ENCODE measurements around the gene PTRH2.

PTRH2 gene

GRCh38 chr17:59707971-59708430 lies 771 bp upstream of the PTRH2 start:
- POLR2A ChIA-PET, result interaction anchor here (0.8 to 1.4 kb wide), 2 partner anchors 15 to 151 kb away, joined by 3 read pairs; no protein-coding TSS in a partner anchor
- Histone ChIP-seq H3K4me3 (ENCODE audit: control insufficient read depth in 1 of 7, extremely low read depth in 1 of 7, insufficient read depth in 4 of 7, low read depth in 2 of 7, low read length in 6 of 7) (peak overlapping the region; percentile 67 to 100 (median 96)), H3K27me3 (replicated peaks in 2 of 5; ENCODE audit: control insufficient read depth in 4 of 5, insufficient read depth in 5 of 5, low read length in 4 of 5) (no peaks in the 10 kb centered on the region), H3K36me3 (ENCODE audit: control insufficient read depth in 4 of 4, insufficient read depth in 4 of 4, low read length in 3 of 4) (peaks cover 0 to 8% (median 3%) of the 10 kb centered on the region in 4 experiments), H3K9me3 (ENCODE audit: control extremely low read depth in 1 of 5, control insufficient read depth in 4 of 5, insufficient read depth in 2 of 5, low read depth in 1 of 5, low read length in 4 of 5) (no peaks in the 10 kb centered on the region), H3K4me1 (ENCODE audit: control extremely low read depth in 1 of 4, control insufficient read depth in 4 of 4, insufficient read depth in 4 of 4, low read length in 3 of 4) (peaks cover 17 to 44% (median 35%) of the 10 kb centered on the region in 4 experiments), H3K27ac (ENCODE audit: insufficient read depth in 1 of 2, low read depth in 1 of 2, low read length in 2 of 2, poor library complexity in 1 of 2, severe bottlenecking in 2 of 2) (peak overlapping the region; percentile 97 to 98)
- DNase-seq, result peak in 2 of 3 donors; percentile 40 to 45
- WGBS (ENCODE audit: insufficient coverage), result 3% methylated on average over 7 of the region's 15 CpGs
- CTCF ChIA-PET, result interaction anchor here (1.1 to 1.3 kb wide), 2 partner anchors 8 to 40 kb away, joined by 3 read pairs; no protein-coding TSS in a partner anchor

GRCh38 chr17:59702304-59702703 lies 4.9 kb downstream of the PTRH2 start:
- H3K4me1 ChIP-seq (ENCODE audit: control extremely low read depth in 1 of 4, control insufficient read depth in 4 of 4, insufficient read depth in 4 of 4, low read length in 3 of 4), result peaks cover 3 to 25% (median 17%) of the 10 kb centered on the region in 4 experiments
- H3K36me3 ChIP-seq (ENCODE audit: control insufficient read depth in 4 of 4, insufficient read depth in 4 of 4, low read length in 3 of 4), result peaks cover 9 to 46% (median 31%) of the 10 kb centered on the region in 4 experiments
- DNase-seq, result peak in 1 of 3 donors; percentile 54
- ChIA-PET POLR2A (interaction anchor here (0.5 kb wide), 1 partner anchor 37 kb away, joined by 3 read pairs; no protein-coding TSS in a partner anchor), CTCF (interaction anchor here (0.9 to 1.9 kb wide), 2 partner anchors 12 to 14 kb away, joined by 3 to 4 read pairs; no protein-coding TSS in a partner anchor)
- WGBS (ENCODE audit: insufficient coverage), result 100% methylated on average over 6 of the region's 7 CpGs
- H3K27me3 ChIP-seq (replicated peaks in 2 of 5; ENCODE audit: control insufficient read depth in 4 of 5, insufficient read depth in 5 of 5, low read length in 4 of 5), result no peaks in the 10 kb centered on the region
- H3K4me3 ChIP-seq (ENCODE audit: control insufficient read depth in 1 of 7, extremely low read depth in 1 of 7, insufficient read depth in 4 of 7, low read depth in 2 of 7, low read length in 6 of 7), result no peak overlapping the region
- no peaks in the 10 kb centered on the region for H3K9me3 ChIP-seq (ENCODE audit: control extremely low read depth in 1 of 5, control insufficient read depth in 4 of 5, insufficient read depth in 2 of 5, low read depth in 1 of 5, low read length in 4 of 5)
- peak overlapping the region in 1 of 2 experiments; percentile 18 for H3K27ac ChIP-seq (ENCODE audit: insufficient read depth in 1 of 2, low read depth in 1 of 2, low read length in 2 of 2, poor library complexity in 1 of 2, severe bottlenecking in 2 of 2)

- Histone ChIP-seq H3K27me3 (replicated peaks in 2 of 5; ENCODE audit: control insufficient read depth in 4 of 5, insufficient read depth in 5 of 5, low read length in 4 of 5) (no peaks in the 10 kb centered on the region), H3K4me1 (ENCODE audit: control extremely low read depth in 1 of 4, control insufficient read depth in 4 of 4, insufficient read depth in 4 of 4, low read length in 3 of 4) (peaks cover 0 to 9% (median 2%) of the 10 kb centered on the region in 4 experiments), H3K36me3 (ENCODE audit: control insufficient read depth in 4 of 4, insufficient read depth in 4 of 4, low read length in 3 of 4) (peaks cover 15 to 70% (median 54%) of the 10 kb centered on the region in 4 experiments), H3K9me3 (ENCODE audit: control extremely low read depth in 1 of 5, control insufficient read depth in 4 of 5, insufficient read depth in 2 of 5, low read depth in 1 of 5, low read length in 4 of 5) (no peaks in the 10 kb centered on the region), H3K27ac (ENCODE audit: insufficient read depth in 1 of 2, low read depth in 1 of 2, low read length in 2 of 2, poor library complexity in 1 of 2, severe bottlenecking in 2 of 2) (no peak overlapping the region), H3K4me3 (ENCODE audit: control insufficient read depth in 1 of 7, extremely low read depth in 1 of 7, insufficient read depth in 4 of 7, low read depth in 2 of 7, low read length in 6 of 7) (no peak overlapping the region)
- ChIA-PET CTCF (interaction anchor here (1.0 to 1.3 kb wide), 2 partner anchors 12 to 46 kb away, joined by 3 to 4 read pairs; no protein-coding TSS in a partner anchor), POLR2A (interaction anchor here (0.6 kb wide), 1 partner anchor 38 kb away, joined by 4 read pairs; no protein-coding TSS in a partner anchor)
- no peak for DNase-seq
- WGBS (ENCODE audit: insufficient coverage), result 100% methylated on average over 5 of the region's 6 CpGs
These were observed 7.4 kb downstream of the PTRH2 start for GRCh38 chr17:59699786-59700185.

GRCh38 chr17:59699218-59699617 lies 8.0 kb downstream of the PTRH2 start:
- ChIA-PET POLR2A (interaction anchor here (0.6 kb wide), 1 partner anchor 38 kb away, joined by 4 read pairs; no protein-coding TSS in a partner anchor), CTCF (interaction anchor here (1.0 to 1.3 kb wide), 2 partner anchors 11 to 47 kb away, joined by 3 to 4 read pairs; no protein-coding TSS in a partner anchor)
- Histone ChIP-seq H3K4me1 (ENCODE audit: control extremely low read depth in 1 of 4, control insufficient read depth in 4 of 4, insufficient read depth in 4 of 4, low read length in 3 of 4) (peaks cover 0 to 5% (median 0%) of the 10 kb centered on the region in 4 experiments), H3K36me3 (ENCODE audit: control insufficient read depth in 4 of 4, insufficient read depth in 4 of 4, low read length in 3 of 4) (peaks cover 19 to 73% (median 59%) of the 10 kb centered on the region in 4 experiments), H3K27ac (ENCODE audit: insufficient read depth in 1 of 2, low read depth in 1 of 2, low read length in 2 of 2, poor library complexity in 1 of 2, severe bottlenecking in 2 of 2) (no peak overlapping the region), H3K9me3 (ENCODE audit: control extremely low read depth in 1 of 5, control insufficient read depth in 4 of 5, insufficient read depth in 2 of 5, low read depth in 1 of 5, low read length in 4 of 5) (no peaks in the 10 kb centered on the region), H3K27me3 (replicated peaks in 2 of 5; ENCODE audit: control insufficient read depth in 4 of 5, insufficient read depth in 5 of 5, low read length in 4 of 5) (no peaks in the 10 kb centered on the region), H3K4me3 (ENCODE audit: control insufficient read depth in 1 of 7, extremely low read depth in 1 of 7, insufficient read depth in 4 of 7, low read depth in 2 of 7, low read length in 6 of 7) (no peak overlapping the region)
- DNase-seq, result no peak
- 94% methylated on average over 6 of the region's 7 CpGs for WGBS (ENCODE audit: insufficient coverage)

- Histone ChIP-seq H3K27me3 (replicated peaks in 2 of 5; ENCODE audit: control insufficient read depth in 4 of 5, insufficient read depth in 5 of 5, low read length in 4 of 5) (no peaks in the 10 kb centered on the region), H3K4me1 (ENCODE audit: control extremely low read depth in 1 of 4, control insufficient read depth in 4 of 4, insufficient read depth in 4 of 4, low read length in 3 of 4) (peaks cover 0 to 4% (median 0%) of the 10 kb centered on the region in 4 experiments), H3K36me3 (ENCODE audit: control insufficient read depth in 4 of 4, insufficient read depth in 4 of 4, low read length in 3 of 4) (peaks cover 22 to 79% (median 66%) of the 10 kb centered on the region in 4 experiments), H3K27ac (ENCODE audit: insufficient read depth in 1 of 2, low read depth in 1 of 2, low read length in 2 of 2, poor library complexity in 1 of 2, severe bottlenecking in 2 of 2) (no peak overlapping the region), H3K4me3 (ENCODE audit: control insufficient read depth in 1 of 7, extremely low read depth in 1 of 7, insufficient read depth in 4 of 7, low read depth in 2 of 7, low read length in 6 of 7) (no peak overlapping the region), H3K9me3 (ENCODE audit: control extremely low read depth in 1 of 5, control insufficient read depth in 4 of 5, insufficient read depth in 2 of 5, low read depth in 1 of 5, low read length in 4 of 5) (no peaks in the 10 kb centered on the region)
- DNase-seq, result no peak
- ChIA-PET POLR2A (no interaction called here), CTCF (no interaction called here)
- no CpG with 5 or more reads among the region's 4 CpGs for WGBS (ENCODE audit: insufficient coverage)
These were observed 9.1 kb downstream of the PTRH2 start for GRCh38 chr17:59698143-59698542.

- Histone ChIP-seq H3K27ac (ENCODE audit: insufficient read depth in 1 of 2, low read depth in 1 of 2, low read length in 2 of 2, poor library complexity in 1 of 2, severe bottlenecking in 2 of 2) (peak overlapping the region in 1 of 2 experiments; percentile 36), H3K4me1 (ENCODE audit: control extremely low read depth in 1 of 4, control insufficient read depth in 4 of 4, insufficient read depth in 4 of 4, low read length in 3 of 4) (no peaks in the 10 kb centered on the region), H3K9me3 (ENCODE audit: control extremely low read depth in 1 of 5, control insufficient read depth in 4 of 5, insufficient read depth in 2 of 5, low read depth in 1 of 5, low read length in 4 of 5) (no peaks in the 10 kb centered on the region), H3K4me3 (ENCODE audit: control insufficient read depth in 1 of 7, extremely low read depth in 1 of 7, insufficient read depth in 4 of 7, low read depth in 2 of 7, low read length in 6 of 7) (no peak overlapping the region), H3K27me3 (replicated peaks in 2 of 5; ENCODE audit: control insufficient read depth in 4 of 5, insufficient read depth in 5 of 5, low read length in 4 of 5) (no peaks in the 10 kb centered on the region), H3K36me3 (ENCODE audit: control insufficient read depth in 4 of 4, insufficient read depth in 4 of 4, low read length in 3 of 4) (peaks cover 24 to 81% (median 68%) of the 10 kb centered on the region in 4 experiments)
- ChIA-PET CTCF (no interaction called here), POLR2A (interaction anchor here (0.6 kb wide), 1 partner anchor 79 kb away, joined by 3 read pairs; no protein-coding TSS in a partner anchor)
- no peak for DNase-seq
- WGBS (ENCODE audit: insufficient coverage), result 100% methylated on average over 1 of the region's 2 CpGs
These were observed 10.4 kb downstream of the PTRH2 start for GRCh38 chr17:59696682-59697277.
